Spleen (tissue), 11 donors: ENCODE data around the gene CIB1. TPM values are rescaled to one million over a fixed set of nuclear protein-coding genes. Genes with fewer than 3 reads are reported as not detected.
A peak's percentile ranks its signal among the peaks of the same experiment; 100 is the strongest.

Source experiments
- DNase-seq: peaks from one replicate; pipeline ENCODE4 v3.0.0-alpha.2; 2020
- H3K27ac ChIP-seq, 8 donors: fragments of 200-600 bp; sonication (generic) in 7 of 8; 1 replicate in 4 of 8; 2 replicates in 4 of 8; pipeline versions ENCODE4 v1.5.0 to v1.8.0; 2016 to 2021; ENCODE audit warnings: inconsistent platforms in 4 of 8, mild to moderate bottlenecking in 4 of 8, moderate library complexity in 1 of 8
- H3K27me3 ChIP-seq, 7 donors: fragments of 200-600 bp; sonication (generic) in 6 of 7; replicated peaks in 1 of 7; 1 replicate in 4 of 7; 2 replicates in 3 of 7; pipeline versions ENCODE4 v1.5.0 to v1.8.0; 2016 to 2021; ENCODE audit warnings: inconsistent platforms in 3 of 7, mild to moderate bottlenecking in 1 of 7
- H3K36me3 ChIP-seq, 6 donors: fragments of 200-600 bp; sonication (generic) in 5 of 6; 1 replicate in 4 of 6; 2 replicates in 2 of 6; pipeline versions ENCODE4 v1.5.0 to v1.8.0; 2016 to 2021; ENCODE audit warnings: inconsistent platforms in 2 of 6
- H3K4me1 ChIP-seq, 6 donors: fragments of 200-600 bp; sonication (generic) in 5 of 6; 1 replicate in 3 of 6; 2 replicates in 3 of 6; pipeline versions ENCODE4 v1.5.0 to v1.8.0; 2016 to 2021; ENCODE audit warnings: inconsistent platforms in 3 of 6
- H3K4me3 ChIP-seq, 8 donors: fragments of 200-600 bp; sonication (generic) in 7 of 8; 1 replicate in 4 of 8; 2 replicates in 4 of 8; pipeline versions ENCODE4 v1.5.0 to v1.8.0; 2016 to 2021; ENCODE audit warnings: inconsistent platforms in 4 of 8, mild to moderate bottlenecking in 4 of 8, moderate library complexity in 2 of 8
- H3K9me3 ChIP-seq, 8 donors: fragments of 200-600 bp; sonication (generic) in 7 of 8; 1 replicate in 4 of 8; 2 replicates in 4 of 8; pipeline versions ENCODE4 v1.5.0 to v1.8.0; 2016 to 2021; ENCODE audit warnings: inconsistent platforms in 4 of 8
- CTCF ChIP-seq, 11 experiments: fragments of 200-600 bp in 7 of 11; fragments of 450-650 bp in 4 of 11; sonication (generic) in 4 of 11; IDR thresholded peaks in 8 of 11; conservative IDR thresholded peaks in 3 of 11; 1 replicate in 7 of 11; 2 replicates in 4 of 11; pipeline versions ENCODE4 v1.4.0 to v1.8.0; 2016 to 2021; ENCODE audit warnings: antibody characterized with exemption in 11 of 11, inconsistent platforms in 4 of 11, mild to moderate bottlenecking in 1 of 11
- POLR2A ChIP-seq, 3 donors: fragments of 450-650 bp; IDR thresholded peaks; one replicate each; pipeline ENCODE4 v1.5.1; 2017; ENCODE audit warnings: antibody characterized with exemption in 3 of 3, mild to moderate bottlenecking in 1 of 3
- POLR2AphosphoS5 ChIP-seq, 3 donors: sonication (generic); formaldehyde crosslinking; IDR thresholded peaks; one replicate each; pipeline ENCODE4 v1.5.1; 2017; ENCODE audit warnings: antibody characterized with exemption in 3 of 3
- WGBS, 5 donors: extraction: QIAGEN DNeasy Blood & Tissue Kit in 3 of 5; methylation state at CpG; one replicate each; pipeline versions ENCODE4 v1.1.5 to v1.1.7; 2013 to 2018; 5-methylcytosine and 5-hydroxymethylcytosine counted together
- intact Hi-C: fragments of 100-400 bp; cut with DNase I; formaldehyde crosslinking; loops from one replicate; pipeline ENCODE4 v1.15.0; 2023; ENCODE audit warnings: low total_unique reads
- polyA plus RNA-seq, 3 donors: library from polyadenylated mRNA; stranded (reverse); fragments of 200-250 nt; gene quantifications; one replicate each; pipeline ENCODE4 v1.2.1, GENCODE V29; 2013
- total RNA-seq, 7 donors: library from RNA; depleted of rRNA in 3 of 7; stranded (reverse); fragments of >200 nt in 3 of 7; fragmentation: NEBNext Ultra II Directional in 4 of 7; extraction: Animal tissue kit (Norgen Biotek cat#: 25700) in 4 of 7; gene quantifications; one replicate each; pipeline versions ENCODE4 v1.1.0 to v1.2.1, GENCODE V29; 2016 to 2021
- donor health status: healthy with polysubstance abuse.
- donor health status: DM: no; HTN: no; CAD: no; lungs with moderate emphysema.
- donor health status: DM: no; HTN: no; CAD: no.
- donor health status: Bipolar disorder and iron deficiency.
- donor health status: healthy.
- donor health status: DM: no; HTN: no; CAD: no.
- donor health status: DM: yes; HTN: yes; CAD: no.

CIB1 gene
- total and polyA plus RNA-seq, 10 donors = 31.7 to 247 (median 79.0) TPM

DNA sequence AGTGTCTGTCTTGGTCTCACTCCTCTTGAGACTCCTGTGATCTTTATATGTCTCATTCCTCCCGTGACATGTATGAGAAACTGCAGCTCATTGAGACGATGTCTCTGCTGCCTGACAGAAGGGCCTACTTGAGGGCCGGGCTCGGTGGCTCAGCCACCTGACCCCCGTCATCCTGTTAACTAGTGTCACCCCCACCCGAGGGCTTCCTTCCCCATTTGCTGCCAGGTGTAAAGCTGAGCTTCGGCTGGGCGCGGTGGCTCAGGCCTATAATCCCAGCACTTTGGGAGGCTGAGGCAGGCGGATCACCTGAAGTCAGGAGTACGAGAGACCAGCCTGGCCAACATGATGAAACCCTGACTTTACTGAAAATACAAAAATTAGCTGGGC, 19.9 kb downstream of the CIB1 start:
- Histone ChIP-seq H3K27me3 (no peaks in the 10 kb centered on the region), H3K9me3 (no peaks in the 10 kb centered on the region), H3K4me3 (no peak overlapping the region), H3K4me1 (peaks cover 43 to 100% (median 79%) of the 10 kb centered on the region in 6 donors), H3K36me3 (peaks cover 0 to 69% (median 11%) of the 10 kb centered on the region in 6 donors), H3K27ac (peak overlapping the region in 7 of 8 donors; percentile 52 to 86 (median 69))
- peak; percentile 54 to 67 (median 56) for TF ChIP-seq POLR2AphosphoS5 (IDR thresholded peaks at IDR 0.05)
- no peak for TF ChIP-seq POLR2A (IDR thresholded peaks at IDR 0.05)
- TF ChIP-seq CTCF (IDR thresholded peaks at IDR 0.05 in 8 of 11, conservative IDR thresholded peaks at IDR 0.05 in 3 of 11) = no peak
- peak; percentile 91 for DNase-seq
- 36 to 62% (median 48%) methylated on average over 11 of the region's 11 CpGs for WGBS, 5 donors
- intact Hi-C loops = no loop called here

DNA sequence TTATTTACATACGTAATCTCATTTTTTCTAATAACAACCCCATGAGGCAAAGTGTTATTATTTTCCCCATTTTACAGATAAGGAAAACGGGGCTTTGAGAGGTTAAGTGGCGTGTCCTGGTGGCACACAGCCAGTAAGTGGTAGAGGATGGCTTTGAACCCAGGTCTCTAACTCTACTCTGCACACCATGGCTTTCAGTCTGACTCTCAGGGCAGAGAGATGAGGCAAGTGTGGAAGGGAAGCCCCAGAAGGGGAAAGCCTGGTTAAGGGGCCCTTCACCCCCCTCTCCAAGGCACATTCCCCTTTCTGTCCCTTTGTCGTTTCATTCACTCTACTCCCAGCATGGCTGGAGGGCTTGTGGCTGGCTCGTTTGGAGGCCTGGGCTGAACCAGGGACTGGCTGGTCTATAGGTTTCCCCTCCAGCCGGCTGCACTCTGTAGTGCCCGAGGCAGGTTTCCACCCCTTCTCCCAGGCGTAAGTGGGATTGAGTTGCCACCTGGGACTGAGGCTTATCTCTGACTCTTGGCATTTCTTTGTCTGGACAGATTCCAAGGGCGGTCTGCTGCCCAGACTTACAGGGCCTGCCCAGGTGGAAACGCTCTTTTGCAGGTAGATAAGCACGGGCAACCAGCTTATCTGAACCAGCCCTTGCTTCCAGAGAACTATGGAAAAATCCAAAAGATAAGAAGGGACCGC, 20.5 kb downstream of the CIB1 start:
- intact Hi-C loops = no loop called here
- Histone ChIP-seq H3K4me3 (no peak overlapping the region), H3K27me3 (no peaks in the 10 kb centered on the region), H3K9me3 (no peaks in the 10 kb centered on the region), H3K27ac (peak overlapping the region in 7 of 8 donors; percentile 52 to 86 (median 69)), H3K4me1 (peaks cover 43 to 100% (median 76%) of the 10 kb centered on the region in 6 donors), H3K36me3 (peaks cover 0 to 69% (median 10%) of the 10 kb centered on the region in 6 donors)
- TF ChIP-seq POLR2A (IDR thresholded peaks at IDR 0.05) = no peak
- no peak for TF ChIP-seq POLR2AphosphoS5 (IDR thresholded peaks at IDR 0.05)
- no peak for TF ChIP-seq CTCF (IDR thresholded peaks at IDR 0.05 in 8 of 11, conservative IDR thresholded peaks at IDR 0.05 in 3 of 11)
- no peak for DNase-seq
- WGBS, 5 donors = 68 to 80% (median 77%) methylated on average over 12 of the region's 12 CpGs

DNA sequence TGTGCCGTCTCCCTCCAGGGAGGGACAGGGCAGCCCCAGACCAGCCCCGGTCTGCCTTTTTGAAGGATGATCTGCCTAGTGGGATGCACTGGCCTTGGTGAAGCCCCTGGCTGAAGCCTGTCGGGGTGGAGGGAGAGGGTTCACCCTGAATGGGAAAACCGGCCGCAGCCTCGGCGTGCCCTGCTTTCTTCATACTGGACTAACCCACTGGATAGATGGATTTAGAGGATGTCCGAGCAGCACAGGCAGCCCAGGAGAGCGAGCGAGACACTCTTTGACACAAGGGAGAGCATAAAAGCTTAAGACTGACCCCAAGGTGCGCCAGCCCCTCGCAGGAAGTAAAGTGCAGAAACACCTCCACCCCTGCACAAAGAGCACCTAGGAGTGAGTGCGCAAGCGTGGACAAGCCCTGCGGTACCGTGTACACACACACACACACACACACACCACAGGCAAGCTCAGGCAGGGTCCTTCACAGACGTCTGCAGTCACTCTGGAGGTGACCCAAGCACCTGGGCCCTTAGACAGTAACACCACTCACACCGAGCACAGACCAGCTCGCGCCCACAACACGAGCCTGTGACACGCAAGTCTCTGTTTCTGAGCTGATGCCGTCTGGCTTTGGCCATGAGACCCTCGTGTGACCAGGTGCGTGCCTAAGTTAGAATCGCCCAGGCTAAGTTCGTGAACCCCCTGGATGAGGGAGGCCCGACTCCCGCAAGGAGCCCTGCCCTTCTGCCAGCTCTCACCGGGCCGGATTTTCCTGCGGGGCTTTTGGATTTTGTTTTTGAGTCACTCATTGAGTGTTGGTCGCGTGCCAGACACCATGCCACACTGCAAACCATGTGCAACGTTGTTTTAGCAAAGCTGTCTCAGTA, 21.3 kb downstream of the CIB1 start:
- intact Hi-C loops = no loop called here
- 80 to 85% (median 84%) methylated on average over 30 to 35 of the region's 35 CpGs for WGBS, 5 donors
- Histone ChIP-seq H3K27me3 (no peaks in the 10 kb centered on the region), H3K36me3 (peaks cover 0 to 69% (median 3%) of the 10 kb centered on the region in 6 donors), H3K4me3 (no peak overlapping the region), H3K9me3 (no peaks in the 10 kb centered on the region), H3K27ac (peak overlapping the region in 7 of 8 donors; percentile 15 to 86 (median 69)), H3K4me1 (peaks cover 43 to 100% (median 75%) of the 10 kb centered on the region in 6 donors)
- no peak for DNase-seq
- TF ChIP-seq POLR2A (IDR thresholded peaks at IDR 0.05) (no peak), CTCF (IDR thresholded peaks at IDR 0.05 in 8 of 11, conservative IDR thresholded peaks at IDR 0.05 in 3 of 11) (no peak), POLR2AphosphoS5 (IDR thresholded peaks at IDR 0.05) (no peak)
